Endothelial cell (in vitro differentiated cells): ENCODE data around the gene KPNA3. TPM values are rescaled to one million over a fixed set of nuclear protein-coding genes. Genes with fewer than 3 reads are reported as not detected.

Experiments
- DNase-seq: peaks from one replicate; pipeline ENCODE4 v3.0.0; 2021; ENCODE audit warnings: low spot score
- H3K27ac Mint-ChIP-seq: one replicate; pipeline ENCODE4 v1.8.0; 2021; ENCODE audit warnings: mixed read lengths, inconsistent platforms; ENCODE audit not compliant: unreplicated experiment
- H3K27me3 Mint-ChIP-seq: one replicate; pipeline ENCODE4 v1.8.0; 2021; ENCODE audit warnings: mild to moderate bottlenecking, moderate library complexity, mixed read lengths, inconsistent platforms; ENCODE audit not compliant: unreplicated experiment
- H3K36me3 Mint-ChIP-seq: one replicate; pipeline ENCODE4 v1.8.0; 2021; ENCODE audit warnings: mild to moderate bottlenecking, low read depth, mixed read lengths, inconsistent platforms; ENCODE audit not compliant: unreplicated experiment
- H3K4me1 Mint-ChIP-seq: one replicate; pipeline ENCODE4 v1.8.0; 2021; ENCODE audit warnings: mild to moderate bottlenecking, mixed read lengths, inconsistent platforms; ENCODE audit not compliant: unreplicated experiment
- H3K4me3 Mint-ChIP-seq: one replicate; pipeline ENCODE4 v1.8.0; 2021; ENCODE audit warnings: mild to moderate bottlenecking, mixed read lengths, inconsistent platforms; ENCODE audit not compliant: unreplicated experiment
- H3K9me3 Mint-ChIP-seq: one replicate; pipeline ENCODE4 v1.8.0; 2021; ENCODE audit warnings: mixed read lengths, inconsistent platforms; ENCODE audit not compliant: unreplicated experiment
- CTCF ChIP-seq: fragments of 200-600 bp; sonication (generic); IDR thresholded peaks from one replicate; pipeline ENCODE4 v1.5.0; 2021; ENCODE audit warnings: antibody characterized with exemption; ENCODE audit not compliant: unreplicated experiment
- total RNA-seq: library from RNA; stranded (reverse); fragmentation: NEBNext Ultra II Directional; extraction: Animal tissue kit (Norgen Biotek cat#: 25700); gene quantifications from one replicate; pipeline ENCODE4 v1.2.1, GENCODE V29; 2021; ENCODE audit not compliant: unreplicated experiment

Gene KPNA3
- total RNA-seq, 1 donor from 2014 or later = 50.3 TPM

GRCh38 chr13:49746111-49746510 is 46.4 kb downstream of the KPNA3 start:
- DNase-seq = no peak
- Mint-ChIP-seq H3K4me1 (no peaks in the 10 kb centered on the region), H3K9me3 (no peaks in the 10 kb centered on the region), H3K36me3 (peaks cover 7% of the 10 kb centered on the region), H3K27me3 (peaks cover 5% of the 10 kb centered on the region), H3K27ac (no peak overlapping the region), H3K4me3 (no peak overlapping the region)
- TF ChIP-seq CTCF = no peak

DNA sequence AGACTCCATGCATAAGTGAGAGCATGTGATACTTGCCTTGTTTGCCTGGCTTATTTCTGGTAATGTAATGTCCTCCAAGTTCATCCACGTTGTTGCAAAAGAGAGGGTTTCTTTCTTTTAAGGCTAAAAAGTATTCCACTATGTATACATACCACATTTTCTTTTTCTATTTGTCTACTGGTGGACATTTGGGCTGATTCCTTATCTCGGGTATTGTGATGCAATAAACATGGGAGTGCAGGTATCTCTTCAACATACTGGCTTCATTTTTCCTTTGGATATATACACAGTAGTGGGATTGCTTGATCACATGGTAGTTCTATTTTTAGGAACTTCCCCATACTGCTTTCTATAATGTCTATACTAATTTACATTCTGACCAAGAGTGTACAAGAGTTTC is 51.6 kb downstream of the KPNA3 start:
- no peaks in the 10 kb centered on the region for H3K9me3 Mint-ChIP-seq
- peaks cover 2% of the 10 kb centered on the region for H3K27me3 Mint-ChIP-seq
- no peak overlapping the region for H3K4me3 Mint-ChIP-seq
- H3K4me1 Mint-ChIP-seq = no peaks in the 10 kb centered on the region
- peaks cover 7% of the 10 kb centered on the region for H3K36me3 Mint-ChIP-seq
- no peak for DNase-seq
- no peak for TF ChIP-seq CTCF
- no peak overlapping the region for H3K27ac Mint-ChIP-seq

DNA sequence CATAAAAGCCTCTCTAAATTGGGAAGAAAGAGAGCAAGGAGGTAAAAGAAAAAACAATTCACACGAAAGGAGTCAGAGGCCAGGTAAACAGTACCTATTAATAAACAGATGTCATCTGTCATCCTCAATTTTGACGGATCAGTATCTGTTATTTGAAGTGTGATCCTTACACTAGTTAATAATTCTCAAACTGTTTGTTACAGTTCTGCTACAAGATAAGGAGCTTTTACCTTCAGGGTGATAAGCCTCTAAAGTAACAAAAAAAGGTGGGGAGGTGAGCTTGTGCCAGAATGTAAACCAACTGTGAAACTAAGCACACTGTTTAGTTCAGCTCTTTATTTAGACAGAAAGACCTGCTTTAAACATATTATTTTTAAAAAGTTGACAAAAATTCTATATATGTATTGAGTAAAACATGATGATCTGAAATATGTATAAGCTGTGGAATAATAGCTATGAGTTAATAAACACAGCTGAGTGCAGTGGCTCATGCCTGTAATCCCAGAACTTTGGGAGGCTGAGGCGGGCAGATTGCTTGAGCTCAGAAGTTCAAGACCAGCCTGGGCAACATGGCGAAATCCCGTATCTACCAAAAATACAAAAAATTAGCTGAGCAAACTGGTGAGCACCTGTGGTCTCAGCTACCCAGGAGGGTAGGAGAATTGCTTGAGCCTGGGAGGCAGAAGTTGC is 52.8 kb downstream of the KPNA3 start:
- no peak for DNase-seq
- no peak for TF ChIP-seq CTCF
- Mint-ChIP-seq H3K27ac (no peak overlapping the region), H3K4me1 (no peaks in the 10 kb centered on the region), H3K9me3 (no peaks in the 10 kb centered on the region), H3K27me3 (peaks cover 4% of the 10 kb centered on the region), H3K36me3 (no peaks in the 10 kb centered on the region), H3K4me3 (no peak overlapping the region)

GRCh38 chr13:49733181-49733951 is 59.1 kb downstream of the KPNA3 start:
- H3K27me3 Mint-ChIP-seq = peaks cover 2% of the 10 kb centered on the region
- no peaks in the 10 kb centered on the region for H3K4me1 Mint-ChIP-seq
- no peak for DNase-seq
- no peak overlapping the region for H3K4me3 Mint-ChIP-seq
- no peaks in the 10 kb centered on the region for H3K9me3 Mint-ChIP-seq
- H3K27ac Mint-ChIP-seq = no peak overlapping the region
- peaks cover 5% of the 10 kb centered on the region for H3K36me3 Mint-ChIP-seq
- TF ChIP-seq CTCF = no peak

DNA sequence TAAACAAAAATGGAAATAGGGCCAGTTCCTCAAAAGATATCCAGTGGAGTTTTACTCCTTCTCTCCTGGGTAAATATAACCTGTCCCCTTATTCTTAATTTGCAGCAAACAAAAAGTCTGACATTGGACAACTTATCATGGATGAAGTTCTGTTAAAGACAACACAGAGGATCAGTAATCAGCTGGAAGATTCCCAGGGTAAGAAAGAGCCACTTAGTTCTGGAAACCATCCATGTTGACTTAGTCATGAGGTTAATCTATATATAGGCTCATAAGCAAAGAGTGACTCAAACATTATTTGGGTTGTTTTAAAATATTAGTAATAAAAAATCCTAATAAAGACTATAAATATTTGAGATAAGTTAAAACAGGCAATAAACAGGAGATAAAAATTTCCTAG is 60.7 kb downstream of the KPNA3 start:
- H3K27ac Mint-ChIP-seq = no peak overlapping the region
- peaks cover 17% of the 10 kb centered on the region for H3K36me3 Mint-ChIP-seq
- no peak overlapping the region for H3K4me3 Mint-ChIP-seq
- peaks cover 2% of the 10 kb centered on the region for H3K27me3 Mint-ChIP-seq
- no peak for DNase-seq
- no peaks in the 10 kb centered on the region for H3K4me1 Mint-ChIP-seq
- H3K9me3 Mint-ChIP-seq = no peaks in the 10 kb centered on the region
- no peak for TF ChIP-seq CTCF
